ENCODE measurements around the gene RANBP1.

RANBP1 gene

DNA sequence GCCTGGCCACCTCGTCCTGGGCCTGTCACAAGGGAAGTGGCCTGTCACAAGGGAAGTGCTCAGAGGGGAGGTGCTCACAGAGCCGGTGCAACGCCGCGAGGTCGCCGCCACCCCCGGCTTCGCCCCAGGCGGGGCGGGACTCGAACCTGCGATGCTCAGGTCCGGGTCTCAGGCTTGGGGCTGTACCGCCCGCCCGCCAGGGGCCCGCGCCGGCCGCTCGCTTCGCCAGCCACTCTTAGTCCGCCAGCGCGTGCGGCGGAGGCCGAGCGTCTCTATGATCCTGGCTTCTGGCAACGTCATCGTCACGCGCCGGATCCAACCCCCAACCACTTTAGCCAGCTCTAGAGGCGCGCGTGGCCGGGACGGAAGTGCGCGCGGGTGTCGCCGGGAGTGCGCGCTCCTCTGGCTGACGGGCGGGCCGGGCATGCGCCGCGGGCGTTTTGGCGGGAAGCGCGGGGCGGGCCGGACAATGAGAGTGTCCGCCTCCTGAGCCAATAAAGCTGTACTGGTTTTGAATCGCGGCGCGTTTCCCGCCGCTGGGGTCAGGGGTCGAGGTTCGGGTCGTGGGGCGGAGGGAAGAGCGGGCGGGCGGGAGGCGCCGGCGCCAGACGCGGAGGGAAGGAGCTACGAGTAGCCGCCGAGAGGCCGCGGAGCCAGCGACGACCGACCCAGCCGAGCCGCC, 1.2 kb downstream of the RANBP1 start, which contains the start of gene TRMT2A:
TRMT2A (minus strand) TSS at position 276 of the 682 bp plus-strand sequence. CDS start 320 bp downstream, outside the sequence.
- intact Hi-C loops (cut with DNase I) = loop anchor here (2.0 kb wide), 1 partner anchor 38 kb away; no protein-coding TSS in a partner anchor
- DNase-seq = peak; percentile 91 to 99 (median 97)

GRCh38 chr22:20117633-20118299, 1.9 kb downstream of the RANBP1 start:
- intact Hi-C loops (cut with DNase I) = loop anchor here (2.0 kb wide), 1 partner anchor 39 kb away; no protein-coding TSS in a partner anchor

GRCh38 chr22:20118300-20119020, 2.6 kb downstream of the RANBP1 start:
- intact Hi-C loops (cut with DNase I) = no loop called here
- DNase-seq = peak in 1 of 42 donors; percentile 1

More at GRCh38 chr22:20117633-20118299, 1.9 kb downstream of the RANBP1 start:
- peak in 6 of 42 donors; percentile 32 to 60 (median 42) for DNase-seq

- no peak for DNase-seq
- intact Hi-C loops (cut with DNase I) = loop anchor here (10.0 kb wide), 1 partner anchor 157 kb away; no protein-coding TSS in a partner anchor
Measured at GRCh38 chr22:20121856-20122415, 6.0 kb downstream of the RANBP1 start.

GRCh38 chr22:20123366-20124082, 7.6 kb downstream of the RANBP1 start:
- no peak for DNase-seq
- intact Hi-C loops (cut with DNase I) = loop anchor here (10.0 kb wide), 1 partner anchor 159 kb away; no protein-coding TSS in a partner anchor

- DNase-seq = no peak
- intact Hi-C loops (cut with DNase I) = loop anchor here (10.0 kb wide), 1 partner anchor 159 kb away; no protein-coding TSS in a partner anchor
Measured at GRCh38 chr22:20124083-20124787, 8.3 kb downstream of the RANBP1 start.

GRCh38 chr22:20125201-20126174, 9.6 kb downstream of the RANBP1 start:
- no peak for DNase-seq
- intact Hi-C loops (cut with DNase I) = loop anchor here (10.0 kb wide), 1 partner anchor 161 kb away; no protein-coding TSS in a partner anchor

DNA sequence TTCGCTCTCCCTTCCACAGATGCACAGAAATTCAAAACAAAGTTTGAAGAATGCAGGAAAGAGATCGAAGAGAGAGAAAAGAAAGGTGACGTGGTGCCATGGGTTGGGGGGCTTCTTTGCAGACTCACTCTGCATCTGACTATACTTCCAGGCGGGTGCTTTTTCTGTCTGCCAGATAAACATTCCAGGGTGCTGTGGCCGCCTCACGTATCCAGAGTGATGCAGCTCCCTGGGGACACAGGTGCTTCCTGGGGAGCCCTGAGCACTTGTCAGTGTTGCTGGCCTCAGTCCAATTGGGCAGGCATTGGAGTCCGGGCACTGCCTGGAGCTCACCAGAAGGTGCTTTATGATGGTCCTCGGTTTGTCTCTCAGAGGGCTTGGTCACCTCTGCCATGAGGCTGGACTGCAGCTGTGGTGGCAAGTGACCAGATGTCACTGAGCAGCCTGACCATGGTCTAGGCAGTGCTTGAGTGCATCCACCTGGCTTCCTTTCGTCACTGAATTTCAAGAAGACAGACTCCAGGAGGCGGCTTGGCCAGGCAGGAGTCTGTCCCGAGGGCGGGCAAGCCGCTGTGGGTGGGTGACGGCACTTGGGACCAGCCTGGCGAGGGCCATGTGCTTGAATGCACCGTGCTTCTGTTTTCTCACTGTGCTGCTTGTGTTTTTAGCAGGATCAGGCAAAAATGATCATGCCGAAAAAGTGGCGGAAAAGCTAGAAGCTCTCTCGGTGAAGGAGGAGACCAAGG, 10.6 kb downstream of the RANBP1 start:
- no peak for DNase-seq
- intact Hi-C loops (cut with DNase I) = loop anchor here (10.0 kb wide), 1 partner anchor 162 kb away; no protein-coding TSS in a partner anchor

DNA sequence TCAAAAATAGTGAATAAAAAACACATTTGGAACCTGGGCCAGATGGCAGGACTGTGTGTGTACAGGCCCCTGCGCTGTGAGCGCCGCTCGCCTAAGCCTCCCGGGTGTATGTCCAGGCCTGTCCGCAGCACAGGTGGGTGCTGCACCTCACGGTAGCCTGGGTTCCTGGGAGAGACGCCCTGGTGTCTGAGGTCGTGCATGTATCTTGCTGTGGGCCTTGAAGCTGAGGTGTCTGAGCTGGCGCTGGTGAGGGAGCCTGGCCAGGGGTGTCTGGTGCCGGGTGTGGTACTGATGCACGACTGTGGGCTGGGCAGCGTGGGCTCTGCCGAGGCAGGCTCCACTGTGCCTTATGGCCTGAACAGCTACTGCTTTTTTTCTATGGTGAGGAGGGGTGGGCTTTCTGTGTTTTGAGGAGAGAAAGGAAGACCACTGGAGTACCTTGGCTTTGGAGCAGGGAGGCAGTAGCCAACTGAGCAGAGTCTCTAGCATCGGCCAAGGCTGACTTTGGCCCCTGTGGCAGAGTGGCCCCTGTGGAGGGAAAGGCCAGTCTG, 11.5 kb downstream of the RANBP1 start:
- intact Hi-C loops (cut with DNase I) = loop anchor here (10.0 kb wide), 1 partner anchor 163 kb away; no protein-coding TSS in a partner anchor

DNA sequence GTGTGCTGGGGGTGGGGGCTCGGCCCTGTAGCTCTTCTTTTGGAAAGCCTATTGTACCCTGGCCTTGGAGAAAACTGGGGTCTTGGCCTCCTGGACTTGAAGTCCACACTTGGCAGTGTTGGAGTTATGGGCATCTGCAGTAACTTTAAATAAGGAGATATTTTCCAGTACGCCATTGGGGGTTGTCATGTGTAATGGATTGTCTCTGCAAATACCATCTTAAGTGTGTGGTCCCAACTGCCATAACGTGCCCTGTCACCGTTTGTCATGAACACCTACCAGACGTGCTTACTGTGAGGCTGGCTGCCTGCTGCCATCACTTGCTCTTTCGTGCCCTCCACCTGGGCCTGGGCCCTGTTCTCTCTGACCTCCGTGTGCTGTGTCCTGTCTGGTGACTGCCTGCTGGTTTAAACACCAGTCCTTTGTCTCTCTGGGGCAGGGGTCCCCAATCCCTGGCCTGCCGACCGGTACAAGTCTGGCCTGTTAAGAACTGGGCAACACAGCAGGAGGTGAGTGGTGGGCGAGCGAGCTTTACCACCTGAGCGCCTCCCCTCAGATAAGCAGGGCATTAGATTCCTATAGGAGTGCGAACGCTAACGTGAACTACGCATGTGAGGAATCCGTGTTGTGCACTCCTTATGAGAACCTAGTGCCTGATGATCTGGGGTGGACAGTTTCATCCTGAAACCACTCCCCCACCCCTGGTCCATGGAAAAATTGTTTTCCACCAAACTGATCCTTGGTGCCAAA, 12.1 kb downstream of the RANBP1 start:
- no peak for DNase-seq
- intact Hi-C loops (cut with DNase I) = loop anchor here (10.0 kb wide), 1 partner anchor 163 kb away; no protein-coding TSS in a partner anchor

More for the DNA sequence above, 11.5 kb downstream of the RANBP1 start:
- no peak for DNase-seq

DNA sequence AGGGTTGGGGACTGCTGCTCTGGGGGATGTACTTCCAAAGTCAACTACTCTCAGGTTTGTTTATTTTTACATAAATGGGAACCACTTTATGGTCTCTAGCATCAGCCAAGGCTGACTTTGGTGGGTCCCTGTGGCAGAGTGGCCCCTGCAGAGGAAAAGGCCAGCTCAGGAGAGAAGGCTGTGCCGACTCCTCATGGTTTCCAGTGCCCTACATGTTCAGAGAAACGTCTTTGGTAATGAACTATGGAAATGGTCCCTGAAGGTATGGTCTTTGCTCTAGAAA, 12.7 kb downstream of the RANBP1 start:
- intact Hi-C loops (cut with DNase I) = loop anchor here (10.0 kb wide), 1 partner anchor 164 kb away; no protein-coding TSS in a partner anchor
- DNase-seq = no peak

DNA sequence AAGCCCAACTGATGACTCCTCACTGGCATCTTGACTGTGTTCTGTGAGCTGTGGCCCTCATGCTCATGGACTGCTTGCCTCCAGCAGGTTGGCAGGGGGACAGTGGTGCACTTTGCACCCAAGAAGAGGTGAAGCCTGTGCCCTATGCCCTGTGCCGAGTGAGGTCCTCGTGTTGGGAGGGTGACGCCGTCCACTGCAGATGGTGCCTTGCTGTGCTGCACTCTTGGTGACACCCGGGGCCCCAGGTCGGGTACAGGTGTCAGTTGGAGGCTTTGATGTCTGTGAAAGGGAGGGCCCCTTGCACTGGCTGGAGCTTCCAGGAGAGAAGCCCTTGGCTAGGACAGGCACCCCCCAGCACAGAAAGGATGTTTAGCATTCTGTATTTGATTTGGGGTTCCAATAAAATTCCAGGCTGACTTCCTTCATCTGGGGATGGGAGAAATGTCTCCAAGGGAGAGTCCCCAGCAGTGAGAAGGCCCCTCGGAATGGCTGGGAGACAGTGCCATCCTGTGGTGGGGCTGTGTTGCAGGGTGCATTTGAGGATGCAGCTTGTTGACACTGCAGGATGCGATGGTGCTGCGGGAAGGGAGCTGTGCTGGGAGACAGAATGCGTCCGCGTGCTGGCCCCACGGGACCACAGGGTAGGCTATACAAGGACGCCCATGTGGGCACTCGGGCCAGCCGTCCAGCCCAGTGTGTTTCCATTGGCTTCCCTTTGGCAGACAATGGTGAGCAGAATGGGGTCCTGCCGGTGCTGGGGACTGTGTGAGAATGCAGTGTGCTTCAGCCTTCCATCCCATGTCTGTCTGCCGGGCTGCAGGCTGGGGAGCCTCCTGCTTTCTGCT, 13.2 kb downstream of the RANBP1 start:
- peak in 18 of 42 donors; percentile 20 to 67 (median 48) for DNase-seq
- intact Hi-C loops (cut with DNase I) = loop anchor here (10.0 kb wide), 1 partner anchor 164 kb away; no protein-coding TSS in a partner anchor

DNA sequence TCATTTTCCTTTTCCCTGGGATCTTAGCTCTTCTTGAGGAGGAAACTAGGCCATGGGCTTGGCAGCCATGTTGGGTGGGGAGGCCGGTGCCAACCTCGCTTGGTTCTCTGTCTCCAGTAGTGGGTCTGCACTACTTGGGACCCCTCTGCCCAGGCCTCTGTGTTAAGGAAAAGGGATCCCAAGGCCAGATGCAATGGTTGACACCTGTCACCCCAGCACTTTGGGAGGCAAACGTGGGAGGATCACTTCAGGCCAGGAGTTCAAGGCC, 13.8 kb downstream of the RANBP1 start:
- intact Hi-C loops (cut with DNase I) = loop anchor here (10.0 kb wide), 1 partner anchor 165 kb away; no protein-coding TSS in a partner anchor
- no peak for DNase-seq

- intact Hi-C loops (cut with DNase I) = no loop called here
- no peak for DNase-seq
Measured at GRCh38 chr22:20130319-20130718, 14.4 kb downstream of the RANBP1 start.

Measured in head of caudate nucleus (tissue), 42 donors.